Measurements from ENCODE around the gene AKAP9. TPM values are rescaled to one million over a fixed set of nuclear protein-coding genes. Genes with fewer than 3 reads are reported as not detected.

AKAP9 gene
- total RNA-seq, 1 donor = 56.5 TPM

DNA sequence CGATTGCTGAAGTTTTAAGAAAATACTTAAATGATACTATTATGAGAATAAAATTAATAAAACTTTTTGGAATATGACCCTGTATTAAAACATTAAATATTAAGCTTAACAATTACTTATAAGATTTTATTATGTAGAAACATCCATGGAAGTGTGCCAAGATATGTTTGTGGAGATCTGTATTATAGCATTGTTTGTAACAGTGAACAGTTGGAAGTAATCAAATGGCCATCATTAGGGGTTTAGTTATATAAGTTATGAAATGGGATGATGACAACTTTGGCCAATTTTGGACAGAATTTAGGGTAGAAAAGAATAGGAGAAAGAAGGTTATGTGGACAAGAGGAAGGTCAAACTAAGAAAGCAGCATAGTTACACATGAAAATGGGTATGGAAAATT, 88.0 kb downstream of the AKAP9 start:
- H3K27ac ChIP-seq (ENCODE audit: low read depth, low read length) = no peak overlapping the region
- no peak overlapping the region for H3K4me3 ChIP-seq (ENCODE audit: insufficient read depth, low read length)
- H3K4me2 ChIP-seq (ENCODE audit: insufficient read depth, low read length) = no peak overlapping the region
- H3K9me3 ChIP-seq (ENCODE audit: low read depth, low read length) = no peaks in the 10 kb centered on the region
- TF ChIP-seq, protein P1, sequence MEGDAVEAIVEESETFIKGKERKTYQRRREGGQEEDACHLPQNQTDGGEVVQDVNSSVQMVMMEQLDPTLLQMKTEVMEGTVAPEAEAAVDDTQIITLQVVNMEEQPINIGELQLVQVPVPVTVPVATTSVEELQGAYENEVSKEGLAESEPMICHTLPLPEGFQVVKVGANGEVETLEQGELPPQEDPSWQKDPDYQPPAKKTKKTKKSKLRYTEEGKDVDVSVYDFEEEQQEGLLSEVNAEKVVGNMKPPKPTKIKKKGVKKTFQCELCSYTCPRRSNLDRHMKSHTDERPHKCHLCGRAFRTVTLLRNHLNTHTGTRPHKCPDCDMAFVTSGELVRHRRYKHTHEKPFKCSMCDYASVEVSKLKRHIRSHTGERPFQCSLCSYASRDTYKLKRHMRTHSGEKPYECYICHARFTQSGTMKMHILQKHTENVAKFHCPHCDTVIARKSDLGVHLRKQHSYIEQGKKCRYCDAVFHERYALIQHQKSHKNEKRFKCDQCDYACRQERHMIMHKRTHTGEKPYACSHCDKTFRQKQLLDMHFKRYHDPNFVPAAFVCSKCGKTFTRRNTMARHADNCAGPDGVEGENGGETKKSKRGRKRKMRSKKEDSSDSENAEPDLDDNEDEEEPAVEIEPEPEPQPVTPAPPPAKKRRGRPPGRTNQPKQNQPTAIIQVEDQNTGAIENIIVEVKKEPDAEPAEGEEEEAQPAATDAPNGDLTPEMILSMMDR (IDR thresholded peaks at IDR 0.05; ENCODE audit: extremely low read depth, low read depth, low read length) = no peak
- H3K4me1 ChIP-seq (ENCODE audit: insufficient read depth, low read length) = peaks cover 17% of the 10 kb centered on the region
- no peak for DNase-seq (ENCODE audit: insufficient read length, low spot score, missing footprints)
- H4K20me1 ChIP-seq (ENCODE audit: insufficient read depth, low read length) = no peaks in the 10 kb centered on the region
- H3K27me3 ChIP-seq (ENCODE audit: insufficient read depth, low read length) = no peaks in the 10 kb centered on the region
- H3K79me2 ChIP-seq (ENCODE audit: insufficient read depth, low read length) = no peaks in the 10 kb centered on the region
- H3K36me3 ChIP-seq (ENCODE audit: insufficient read depth, low read length) = peaks cover 6% of the 10 kb centered on the region
- H2AFZ ChIP-seq (ENCODE audit: low read length) = no peak overlapping the region

DNA sequence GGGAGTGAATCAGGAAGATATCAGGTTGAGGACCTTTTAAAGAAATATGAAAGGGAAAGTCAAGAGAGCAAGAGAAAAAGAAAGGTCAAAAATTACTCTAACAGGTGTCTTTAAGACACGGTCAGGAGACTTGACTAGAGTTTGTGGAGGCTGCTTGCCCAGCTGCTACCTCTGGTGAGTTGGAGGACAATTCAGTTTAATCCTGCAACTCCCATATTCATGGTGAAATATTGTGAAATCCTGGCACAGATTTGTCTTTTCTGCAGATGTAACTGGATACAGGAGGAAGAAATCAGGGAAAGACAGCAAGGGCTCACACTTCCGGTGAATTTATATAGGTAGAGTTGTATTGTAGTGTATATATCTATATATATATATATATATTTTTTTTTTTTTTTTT, 93.5 kb downstream of the AKAP9 start:
- no peaks in the 10 kb centered on the region for H3K9me3 ChIP-seq (ENCODE audit: low read depth, low read length)
- TF ChIP-seq, protein P1 (IDR thresholded peaks at IDR 0.05; ENCODE audit: extremely low read depth, low read depth, low read length) = no peak
- no peak for DNase-seq (ENCODE audit: insufficient read length, low spot score, missing footprints)
- H3K27me3 ChIP-seq (ENCODE audit: insufficient read depth, low read length) = no peaks in the 10 kb centered on the region
- H4K20me1 ChIP-seq (ENCODE audit: insufficient read depth, low read length) = no peaks in the 10 kb centered on the region
- H3K4me3 ChIP-seq (ENCODE audit: insufficient read depth, low read length) = no peak overlapping the region
- no peaks in the 10 kb centered on the region for H3K4me1 ChIP-seq (ENCODE audit: insufficient read depth, low read length)
- H3K4me2 ChIP-seq (ENCODE audit: insufficient read depth, low read length) = no peak overlapping the region
- no peak overlapping the region for H3K27ac ChIP-seq (ENCODE audit: low read depth, low read length)
- H3K36me3 ChIP-seq (ENCODE audit: insufficient read depth, low read length) = peaks cover 5% of the 10 kb centered on the region
- no peak overlapping the region for H2AFZ ChIP-seq (ENCODE audit: low read length)
- no peaks in the 10 kb centered on the region for H3K79me2 ChIP-seq (ENCODE audit: insufficient read depth, low read length)

DNA sequence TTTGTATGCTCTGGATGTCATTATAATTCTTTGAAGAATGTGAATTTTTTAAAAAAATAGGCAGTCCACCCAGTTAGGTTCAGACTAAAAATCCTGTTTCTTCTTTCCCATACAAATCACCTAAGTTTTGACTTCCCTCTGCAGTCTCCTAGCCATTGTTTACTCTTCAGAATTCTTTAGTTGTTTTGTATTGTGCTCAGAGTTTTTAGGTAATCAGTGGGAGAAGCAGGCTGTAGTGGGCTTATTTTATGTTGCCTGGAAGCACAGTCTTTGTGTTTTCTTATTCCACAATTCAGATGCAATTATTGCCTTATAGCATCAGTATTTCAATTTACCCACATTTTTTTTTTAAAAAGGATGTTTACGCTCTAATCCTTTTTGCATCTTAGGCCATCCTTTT, 94.9 kb downstream of the AKAP9 start:
- Histone ChIP-seq H3K9me3 (ENCODE audit: low read depth, low read length) (no peaks in the 10 kb centered on the region), H3K36me3 (ENCODE audit: insufficient read depth, low read length) (peaks cover 7% of the 10 kb centered on the region), H4K20me1 (ENCODE audit: insufficient read depth, low read length) (no peaks in the 10 kb centered on the region), H3K4me1 (ENCODE audit: insufficient read depth, low read length) (no peaks in the 10 kb centered on the region), H3K79me2 (ENCODE audit: insufficient read depth, low read length) (no peaks in the 10 kb centered on the region), H3K27me3 (ENCODE audit: insufficient read depth, low read length) (no peaks in the 10 kb centered on the region), H3K4me3 (ENCODE audit: insufficient read depth, low read length) (no peak overlapping the region), H3K27ac (ENCODE audit: low read depth, low read length) (no peak overlapping the region), H3K4me2 (ENCODE audit: insufficient read depth, low read length) (no peak overlapping the region), H2AFZ (ENCODE audit: low read length) (no peak overlapping the region)
- TF ChIP-seq, protein P1 (IDR thresholded peaks at IDR 0.05; ENCODE audit: extremely low read depth, low read depth, low read length) = no peak
- no peak for DNase-seq (ENCODE audit: insufficient read length, low spot score, missing footprints)

DNA sequence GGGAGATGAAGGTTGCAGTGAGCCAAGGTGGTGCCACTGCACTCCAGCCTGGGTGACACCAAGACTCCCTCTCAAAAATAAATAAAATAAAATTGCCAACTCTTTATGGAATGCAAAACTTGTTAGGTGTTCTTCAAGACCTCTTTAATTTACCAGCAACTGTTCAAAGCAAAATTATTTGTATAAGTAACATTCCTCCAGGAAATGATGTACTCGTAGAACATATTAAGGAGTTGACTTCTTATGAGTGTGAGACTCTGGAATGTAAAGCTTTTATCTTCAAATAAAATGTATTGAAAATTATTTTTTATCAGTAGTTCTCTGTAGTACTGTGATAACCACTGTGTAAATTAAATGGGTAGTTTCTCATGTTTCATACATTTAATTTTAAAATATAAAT, 99.2 kb downstream of the AKAP9 start:
- Histone ChIP-seq H2AFZ (ENCODE audit: low read length) (no peak overlapping the region), H4K20me1 (ENCODE audit: insufficient read depth, low read length) (no peaks in the 10 kb centered on the region), H3K27me3 (ENCODE audit: insufficient read depth, low read length) (no peaks in the 10 kb centered on the region), H3K9me3 (ENCODE audit: low read depth, low read length) (no peaks in the 10 kb centered on the region), H3K27ac (ENCODE audit: low read depth, low read length) (no peak overlapping the region), H3K79me2 (ENCODE audit: insufficient read depth, low read length) (no peaks in the 10 kb centered on the region), H3K4me3 (ENCODE audit: insufficient read depth, low read length) (no peak overlapping the region), H3K4me2 (ENCODE audit: insufficient read depth, low read length) (no peak overlapping the region), H3K36me3 (ENCODE audit: insufficient read depth, low read length) (peaks cover 20% of the 10 kb centered on the region), H3K4me1 (ENCODE audit: insufficient read depth, low read length) (no peaks in the 10 kb centered on the region)
- TF ChIP-seq, protein P1 (IDR thresholded peaks at IDR 0.05; ENCODE audit: extremely low read depth, low read depth, low read length) = no peak
- DNase-seq (ENCODE audit: insufficient read length, low spot score, missing footprints) = no peak
